ENCODE data around the gene CGNL1.
A peak's percentile ranks its signal among the peaks of the same experiment; 100 is the strongest.

Gene CGNL1

GRCh38 chr15:57384024-57384423, 7.7 kb downstream of the CGNL1 start:
- H3K27ac ChIP-seq, result no peak overlapping the region
- DNase-seq (ENCODE audit: low read depth, low spot score), result no peak

- no peak overlapping the region for H3K27ac ChIP-seq
- DNase-seq (ENCODE audit: low read depth, low spot score), result no peak
These were observed 8.5 kb downstream of the CGNL1 start for GRCh38 chr15:57384816-57385215.

- H3K27ac ChIP-seq, result no peak overlapping the region
- DNase-seq (ENCODE audit: low read depth, low spot score), result no peak
These were observed 9.7 kb downstream of the CGNL1 start for GRCh38 chr15:57385923-57386390.

GRCh38 chr15:57386976-57387375, 10.7 kb downstream of the CGNL1 start:
- no peak for DNase-seq (ENCODE audit: low read depth, low spot score)
- H3K27ac ChIP-seq, result no peak overlapping the region

GRCh38 chr15:57387564-57388076, 11.3 kb downstream of the CGNL1 start:
- no peak overlapping the region for H3K27ac ChIP-seq
- no peak for DNase-seq (ENCODE audit: low read depth, low spot score)

GRCh38 chr15:57388464-57388863, 12.2 kb downstream of the CGNL1 start:
- H3K27ac ChIP-seq, result no peak overlapping the region
- no peak for DNase-seq (ENCODE audit: low read depth, low spot score)

GRCh38 chr15:57389991-57390390, 13.7 kb downstream of the CGNL1 start:
- H3K27ac ChIP-seq, result no peak overlapping the region
- no peak for DNase-seq (ENCODE audit: low read depth, low spot score)

- no peak overlapping the region for H3K27ac ChIP-seq
- no peak for DNase-seq (ENCODE audit: low read depth, low spot score)
These were observed 14.3 kb downstream of the CGNL1 start for GRCh38 chr15:57390583-57390982.

- DNase-seq (ENCODE audit: low read depth, low spot score), result no peak
- no peak overlapping the region for H3K27ac ChIP-seq
These were observed 15.2 kb downstream of the CGNL1 start for GRCh38 chr15:57391537-57391936.

- no peak for DNase-seq (ENCODE audit: low read depth, low spot score)
- no peak overlapping the region for H3K27ac ChIP-seq
These were observed 16.8 kb downstream of the CGNL1 start for GRCh38 chr15:57393061-57393460.

- DNase-seq (ENCODE audit: low read depth, low spot score), result peak; percentile 24
- no peak overlapping the region for H3K27ac ChIP-seq
These were observed 19.0 kb downstream of the CGNL1 start for GRCh38 chr15:57395292-57395691.

GRCh38 chr15:57398336-57398735, 22.0 kb downstream of the CGNL1 start:
- no peak overlapping the region for H3K27ac ChIP-seq
- DNase-seq (ENCODE audit: low read depth, low spot score), result no peak

- DNase-seq (ENCODE audit: low read depth, low spot score), result no peak
These were observed 25.2 kb downstream of the CGNL1 start for GRCh38 chr15:57401546-57401945.

GRCh38 chr15:57403017-57403416, 26.7 kb downstream of the CGNL1 start:
- no peak overlapping the region for H3K27ac ChIP-seq
- DNase-seq (ENCODE audit: low read depth, low spot score), result no peak

More at GRCh38 chr15:57401546-57401945, 25.2 kb downstream of the CGNL1 start:
- H3K27ac ChIP-seq, result no peak overlapping the region

GRCh38 chr15:57403566-57404325, 27.4 kb downstream of the CGNL1 start:
- H3K27ac ChIP-seq, result no peak overlapping the region
- no peak for DNase-seq (ENCODE audit: low read depth, low spot score)

- DNase-seq (ENCODE audit: low read depth, low spot score), result no peak
- H3K27ac ChIP-seq, result no peak overlapping the region
These were observed 28.8 kb downstream of the CGNL1 start for GRCh38 chr15:57405133-57405532.

- no peak for DNase-seq (ENCODE audit: low read depth, low spot score)
- no peak overlapping the region for H3K27ac ChIP-seq
These were observed 29.9 kb downstream of the CGNL1 start for GRCh38 chr15:57406062-57406772.

GRCh38 chr15:57410373-57410772, 34.1 kb downstream of the CGNL1 start:
- DNase-seq (ENCODE audit: low read depth, low spot score), result no peak
- no peak overlapping the region for H3K27ac ChIP-seq

- no peak for DNase-seq (ENCODE audit: low read depth, low spot score)
- no peak overlapping the region for H3K27ac ChIP-seq
These were observed 35.9 kb downstream of the CGNL1 start for GRCh38 chr15:57411945-57412768.

- DNase-seq (ENCODE audit: low read depth, low spot score), result no peak
- no peak overlapping the region for H3K27ac ChIP-seq
These were observed 39.3 kb downstream of the CGNL1 start for GRCh38 chr15:57415602-57416001.

- DNase-seq (ENCODE audit: low read depth, low spot score), result no peak
- H3K27ac ChIP-seq, result no peak overlapping the region
These were observed 42.3 kb downstream of the CGNL1 start for GRCh38 chr15:57418635-57419034.
